Kidney epithelial cell (primary cell): ENCODE data around the gene CCDC38. TPM values are rescaled to one million over a fixed set of nuclear protein-coding genes. Genes with fewer than 3 reads are reported as not detected.

Source experiments
- DNase-seq: peaks from one replicate; pipeline ENCODE4 v3.0.0-alpha.2; 2010; ENCODE audit warnings: low read depth
- H3K27me3 ChIP-seq: 2 replicates; pipeline ENCODE4 v1.6.0; 2011; ENCODE audit warnings: low read length; ENCODE audit not compliant: control insufficient read depth, insufficient read depth
- H3K36me3 ChIP-seq: 2 replicates; pipeline ENCODE4 v1.5.1; 2011; ENCODE audit warnings: low read length; ENCODE audit not compliant: control insufficient read depth, insufficient read depth
- H3K4me3 ChIP-seq: 2 replicates; pipeline ENCODE4 v1.5.1; 2011; ENCODE audit warnings: low read depth, mild to moderate bottlenecking, control low read depth, low read length
- CTCF ChIP-seq: IDR thresholded peaks from 2 replicates; pipeline ENCODE4 v1.5.1; 2011; ENCODE audit warnings: mild to moderate bottlenecking, moderate library complexity, low read length, control low read depth, inconsistent platforms; ENCODE audit not compliant: insufficient read depth, poor library complexity, severe bottlenecking
- total RNA-seq: library from RNA; depleted of rRNA; stranded (reverse); fragments of >200 nt; gene quantifications from 2 replicates; pipeline ENCODE4 v1.2.3, GENCODE V29; 2015

The CCDC38 gene
- total RNA-seq, 1 donor from 2014 or later = not detected

DNA sequence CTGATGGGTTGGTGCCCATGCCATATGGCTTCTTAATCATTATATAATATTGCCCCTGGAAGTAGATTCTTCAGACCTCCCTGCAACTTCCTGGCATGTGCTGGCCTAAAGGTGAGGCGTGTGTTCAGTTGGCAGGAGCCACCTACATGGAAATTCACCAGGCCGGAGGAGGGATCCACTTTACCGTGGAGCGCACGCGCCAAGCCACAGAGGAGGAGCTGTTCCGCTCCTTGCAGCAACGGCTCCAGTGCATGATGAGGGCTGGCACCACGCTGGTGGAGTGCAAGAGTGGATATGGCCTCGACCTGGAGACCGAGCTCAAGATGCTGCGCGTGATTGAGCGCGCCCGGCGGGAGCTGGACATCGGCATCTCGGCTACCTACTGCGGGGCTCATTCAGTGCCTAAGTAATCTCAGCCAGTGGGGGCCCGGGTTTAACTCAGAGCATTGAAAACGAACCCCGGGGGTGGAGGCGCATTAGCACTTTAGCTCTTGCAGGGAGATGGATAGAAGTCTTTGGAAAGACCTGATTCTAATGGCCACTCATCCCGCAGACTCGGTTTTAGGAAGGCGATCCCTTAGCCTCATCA is 14.2 kb upstream of the CCDC38 start:
- Histone ChIP-seq H3K4me3 (no peak overlapping the region), H3K36me3 (no peaks in the 10 kb centered on the region), H3K27me3 (peaks cover 2% of the 10 kb centered on the region)
- TF ChIP-seq CTCF = no peak
- no peak for DNase-seq

- H3K27me3 ChIP-seq = peaks cover 2% of the 10 kb centered on the region
- no peak for DNase-seq
- no peaks in the 10 kb centered on the region for H3K36me3 ChIP-seq
- no peak for TF ChIP-seq CTCF
- H3K4me3 ChIP-seq = no peak overlapping the region
Observed at GRCh38 chr12:95955549-95956159, 13.2 kb upstream of the CCDC38 start.

- TF ChIP-seq CTCF = no peak
- DNase-seq = no peak
- no peaks in the 10 kb centered on the region for H3K36me3 ChIP-seq
- H3K27me3 ChIP-seq = peaks cover 4% of the 10 kb centered on the region
- H3K4me3 ChIP-seq = no peak overlapping the region
Observed at GRCh38 chr12:95953000-95953399, 10.6 kb upstream of the CCDC38 start.

DNA sequence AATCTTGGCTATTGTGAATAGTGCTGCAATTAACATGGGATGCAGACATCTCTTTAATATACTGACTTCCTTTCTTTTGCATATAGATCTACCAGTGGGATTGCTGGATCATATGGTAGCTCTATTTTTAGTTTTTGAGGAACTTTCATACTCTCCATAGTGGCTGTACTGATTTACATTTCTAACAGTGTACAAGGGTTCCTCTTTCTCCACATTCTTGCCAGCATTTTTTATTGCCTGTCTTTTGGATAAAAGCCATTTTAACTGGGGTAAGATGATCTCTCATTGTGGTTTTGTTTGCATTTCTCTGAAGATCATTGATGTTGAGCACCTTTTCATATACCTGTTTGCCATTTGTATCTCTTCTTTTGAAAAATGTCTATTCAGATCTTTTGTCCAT is 9.1 kb upstream of the CCDC38 start:
- no peak for DNase-seq
- Histone ChIP-seq H3K36me3 (no peaks in the 10 kb centered on the region), H3K4me3 (no peak overlapping the region), H3K27me3 (peaks cover 2% of the 10 kb centered on the region)
- TF ChIP-seq CTCF = no peak

DNA sequence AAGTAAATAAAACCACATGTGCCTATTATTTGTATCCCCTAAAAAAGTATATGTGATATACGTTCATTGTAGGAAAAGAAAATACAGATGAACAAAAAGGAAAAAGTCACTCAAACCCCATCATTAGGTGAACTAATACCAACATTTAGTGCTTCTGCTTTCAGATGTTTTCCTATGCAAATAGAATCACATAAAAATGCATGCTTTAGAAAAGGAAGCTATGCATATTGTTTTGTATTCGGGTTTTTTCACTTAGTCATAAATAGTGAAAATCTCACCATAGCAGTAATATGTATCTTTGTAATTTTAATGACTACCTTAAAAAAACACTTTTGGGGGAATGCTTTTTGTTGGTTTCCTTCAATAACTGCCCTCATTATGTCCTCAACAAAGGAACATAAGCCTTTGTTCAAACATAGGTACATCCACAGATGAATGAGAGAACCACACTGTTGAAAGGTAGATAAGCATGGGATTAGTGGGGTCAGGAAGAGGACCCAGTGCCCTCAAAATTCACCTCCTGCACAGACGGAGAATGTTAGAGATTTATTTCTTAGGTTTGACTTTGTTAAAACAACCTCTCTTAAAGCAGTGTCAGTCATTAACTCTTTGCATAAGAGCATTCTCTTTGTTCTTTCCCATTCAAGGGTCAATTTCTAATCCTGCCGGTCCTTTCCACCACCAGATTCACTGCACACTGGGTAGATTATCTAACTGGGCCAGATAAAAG is 7.2 kb upstream of the CCDC38 start:
- DNase-seq = no peak
- H3K27me3 ChIP-seq = peaks cover 2% of the 10 kb centered on the region
- no peak for TF ChIP-seq CTCF
- H3K36me3 ChIP-seq = no peaks in the 10 kb centered on the region
- no peak overlapping the region for H3K4me3 ChIP-seq
